IPS-NIHi7 (cell line): ENCODE results near the gene AP4E1.
"Not testable (repeated sequence)": the region's sequence is repeated elsewhere in the genome, so short reads cannot be mapped to it uniquely, and the experiment has no call there.

Experiments
- DNase-seq: peaks from one replicate; pipeline ENCODE4 v3.0.0; 2012; ENCODE audit warnings: mixed read lengths; ENCODE audit errors: extremely low spot score

The AP4E1 gene

DNA sequence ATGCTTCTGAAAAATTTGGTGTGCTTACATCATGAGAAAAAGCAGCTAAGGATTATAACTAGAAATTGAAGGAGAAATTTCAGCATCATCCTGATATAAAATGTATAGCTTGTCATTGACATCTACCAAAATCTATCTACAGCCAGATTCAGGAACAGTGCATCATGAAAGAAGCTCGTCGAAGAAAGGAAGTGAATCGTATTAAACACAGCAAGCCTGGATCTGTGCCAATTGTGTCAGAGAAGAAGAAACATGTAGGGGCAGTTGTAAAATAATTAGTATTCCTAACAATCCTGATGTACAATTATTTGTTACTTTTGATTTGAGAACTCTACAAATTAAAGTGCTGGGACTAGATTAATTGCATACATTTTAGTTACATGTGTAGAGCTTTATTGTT is 37.2 kb downstream of the AP4E1 start:
- DNase-seq: no peak

DNA sequence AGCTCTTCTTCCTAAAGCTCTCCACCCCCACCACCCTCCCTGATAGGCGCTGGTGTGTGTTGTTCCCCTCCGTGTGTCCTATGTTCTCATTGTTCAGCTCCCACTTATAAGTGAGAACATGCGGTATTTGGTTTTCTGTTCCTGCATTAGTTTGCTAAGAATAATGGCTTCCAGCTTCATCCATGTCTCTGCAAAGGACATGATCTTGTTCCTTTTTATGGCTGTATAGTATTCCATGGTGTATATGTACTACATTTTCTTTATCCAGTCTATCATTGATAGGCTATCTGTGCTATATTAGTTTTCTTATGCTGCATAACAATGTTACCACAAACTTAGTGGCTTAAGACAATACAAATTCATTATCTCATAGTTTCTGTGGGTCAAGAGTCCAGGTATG is 42.3 kb downstream of the AP4E1 start:
- DNase-seq: not testable (repeated sequence)

DNA sequence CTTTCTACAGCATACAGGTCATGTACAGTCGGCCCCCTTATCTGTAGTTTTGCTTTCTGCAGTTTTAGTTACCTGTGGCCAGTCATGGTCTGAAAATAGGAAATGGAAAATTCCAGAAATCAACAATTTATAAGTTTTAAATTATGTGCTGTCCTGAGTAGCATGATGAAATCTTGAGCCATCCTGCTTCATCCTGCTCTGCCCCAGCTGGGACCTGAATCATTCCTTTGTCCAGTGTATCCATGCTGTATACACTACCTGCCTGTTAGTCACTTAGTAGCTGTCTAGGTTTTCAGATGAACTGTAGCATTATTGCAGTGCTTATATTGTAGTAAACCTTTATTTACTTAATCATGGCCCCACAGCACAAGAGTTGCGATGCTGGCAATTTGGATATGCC is 44.8 kb downstream of the AP4E1 start:
- DNase-seq: no peak

DNA sequence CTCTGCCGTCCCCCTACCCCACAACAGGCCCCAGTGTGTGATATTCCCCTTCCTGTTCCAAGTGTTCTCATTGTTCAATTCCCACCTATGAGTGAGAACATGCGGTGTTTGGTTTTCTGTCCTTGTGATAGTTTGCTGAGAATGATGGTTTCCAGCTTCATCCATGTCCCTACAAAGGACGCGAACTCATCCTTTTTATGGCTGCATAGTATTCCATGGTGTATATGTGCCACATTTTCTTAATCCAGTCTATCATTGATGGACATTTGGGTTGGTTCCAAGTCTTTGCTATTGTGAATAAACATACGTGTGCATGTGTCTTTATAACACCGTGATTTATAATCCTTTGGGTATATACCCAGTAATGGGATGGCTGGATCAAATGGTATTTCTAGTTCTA is 46.4 kb downstream of the AP4E1 start:
- DNase-seq: not testable (repeated sequence)

DNA sequence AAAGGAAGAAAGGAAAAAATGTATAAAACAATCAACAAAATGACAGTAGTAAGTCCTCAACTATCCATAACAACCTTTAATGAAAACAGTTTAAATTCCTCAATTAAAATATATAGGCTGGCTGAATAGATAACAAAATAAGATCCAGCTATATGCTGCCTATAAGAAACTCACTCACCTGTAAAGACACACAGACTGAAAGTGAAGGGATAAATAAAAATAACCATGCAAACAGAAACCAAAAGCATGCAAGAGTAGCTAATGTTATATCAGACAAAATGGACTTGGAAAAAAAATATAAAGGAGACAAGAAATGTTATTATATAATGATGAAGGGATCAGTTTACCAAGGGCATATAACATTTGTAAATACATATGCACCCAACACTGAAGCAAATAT is 51.2 kb downstream of the AP4E1 start:
- DNase-seq: no peak

DNA sequence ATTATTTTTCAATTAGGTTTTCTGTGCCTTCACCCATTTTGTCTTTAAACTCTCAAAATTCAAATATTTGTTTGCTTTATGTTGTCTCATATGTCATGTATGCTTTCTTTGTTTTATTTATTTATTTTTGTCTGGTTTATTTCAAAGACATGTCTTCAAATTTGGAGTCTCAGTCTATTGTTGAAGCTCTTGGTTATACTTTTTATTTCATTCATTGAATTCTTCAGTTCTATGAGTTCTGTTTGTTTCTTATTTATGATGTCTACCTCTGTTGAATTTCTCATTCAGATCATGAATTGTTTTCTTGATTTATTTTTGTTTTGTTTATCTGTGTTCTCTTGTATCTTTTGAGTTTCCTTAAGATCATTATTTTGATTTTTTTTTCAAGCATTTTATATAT is 55.6 kb downstream of the AP4E1 start:
- no peak for DNase-seq

DNA sequence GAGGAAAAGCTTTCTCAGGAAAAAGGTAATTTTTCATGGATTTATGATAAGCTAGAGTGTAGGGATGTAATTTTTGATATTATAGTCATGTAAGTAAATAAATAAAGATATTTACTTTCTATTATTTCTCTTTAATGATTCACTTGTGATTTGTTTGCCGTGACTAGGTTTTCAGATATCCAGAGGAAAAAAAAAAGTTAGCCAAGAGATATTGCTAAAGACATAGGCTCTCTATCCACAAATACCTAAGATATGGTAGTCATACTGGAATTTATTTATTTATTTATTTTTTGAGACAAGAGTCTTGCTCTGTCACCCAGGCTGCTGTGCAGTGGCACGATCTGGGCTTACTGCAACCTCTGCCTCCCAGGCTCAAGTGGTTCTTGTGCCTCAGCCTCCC is 59.9 kb downstream of the AP4E1 start:
- DNase-seq: no peak

DNA sequence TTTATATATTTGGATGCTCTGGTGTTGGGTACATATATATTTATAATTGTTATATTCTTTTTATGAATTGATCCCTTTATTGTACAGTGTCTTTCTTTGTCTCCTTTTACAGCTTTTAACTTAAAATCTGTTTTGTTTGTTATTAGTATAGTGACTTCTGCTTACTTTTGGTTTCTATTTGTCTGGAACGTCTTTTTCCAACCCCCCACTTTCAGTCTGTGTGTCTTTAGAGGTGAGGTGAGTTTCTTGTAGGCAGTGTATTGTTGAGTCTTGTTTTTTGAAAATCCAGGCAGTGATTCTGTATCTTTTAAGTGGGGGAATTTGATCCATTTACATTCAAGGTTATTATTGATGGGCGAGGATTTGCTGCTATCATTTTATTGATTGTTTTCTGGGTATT is 62.0 kb downstream of the AP4E1 start:
- no peak for DNase-seq

DNA sequence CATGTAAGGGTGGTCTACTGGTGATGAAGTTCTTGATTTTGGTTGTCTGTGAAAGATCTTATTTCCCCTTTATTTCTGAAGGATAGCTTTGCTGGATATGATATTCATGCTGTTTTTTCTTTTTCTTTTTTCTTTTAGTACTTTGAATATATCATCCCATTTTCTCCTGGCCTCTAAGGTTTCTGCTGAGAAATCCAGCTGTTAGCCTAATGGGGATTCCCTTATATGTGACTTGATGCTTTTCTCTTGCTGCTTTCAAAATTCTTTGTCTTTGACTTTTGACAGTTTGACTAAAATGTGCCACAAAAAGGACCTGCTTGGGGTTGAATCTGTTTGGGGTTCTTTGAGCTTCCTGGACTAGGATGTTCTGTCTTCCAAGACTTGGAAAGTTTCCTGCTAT is 62.6 kb downstream of the AP4E1 start:
- no peak for DNase-seq

DNA sequence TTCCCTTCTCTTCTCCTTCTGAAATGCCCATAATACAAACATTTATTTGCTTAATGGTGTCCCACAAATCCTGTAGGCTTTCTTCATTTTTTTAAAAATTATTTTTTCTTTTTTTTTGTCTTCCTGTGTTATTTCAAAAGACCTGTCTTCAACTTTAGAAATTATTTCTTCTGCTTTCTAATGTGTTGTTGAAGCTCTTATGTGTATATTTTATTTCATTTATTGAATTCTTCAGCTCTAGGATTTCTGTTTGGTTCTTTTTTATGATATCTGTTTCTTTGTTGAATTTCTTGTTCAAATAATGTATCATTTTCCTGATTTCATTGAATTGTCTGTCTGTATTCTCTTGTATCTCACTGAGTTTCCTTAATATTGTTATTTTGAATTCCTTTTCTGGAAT is 63.1 kb downstream of the AP4E1 start:
- DNase-seq: no peak

DNA sequence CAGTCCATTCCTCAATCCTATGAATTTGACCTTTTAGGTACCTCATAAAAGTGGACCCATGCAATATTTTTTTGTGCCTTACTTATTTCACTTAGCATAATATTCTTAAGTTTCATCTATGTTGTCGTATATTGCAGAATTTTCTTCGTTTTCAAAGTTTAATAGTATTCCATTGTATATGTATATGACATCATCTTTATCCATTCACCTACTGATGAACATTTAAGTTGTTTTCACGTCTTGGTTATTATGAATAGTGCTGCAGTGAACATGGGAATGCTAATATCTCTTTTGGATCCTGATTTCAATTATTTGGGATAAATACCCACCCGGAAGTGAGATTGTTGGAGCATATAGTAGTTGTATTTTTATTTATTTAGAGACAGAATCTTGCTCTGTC is 65.1 kb downstream of the AP4E1 start:
- DNase-seq: no peak

DNA sequence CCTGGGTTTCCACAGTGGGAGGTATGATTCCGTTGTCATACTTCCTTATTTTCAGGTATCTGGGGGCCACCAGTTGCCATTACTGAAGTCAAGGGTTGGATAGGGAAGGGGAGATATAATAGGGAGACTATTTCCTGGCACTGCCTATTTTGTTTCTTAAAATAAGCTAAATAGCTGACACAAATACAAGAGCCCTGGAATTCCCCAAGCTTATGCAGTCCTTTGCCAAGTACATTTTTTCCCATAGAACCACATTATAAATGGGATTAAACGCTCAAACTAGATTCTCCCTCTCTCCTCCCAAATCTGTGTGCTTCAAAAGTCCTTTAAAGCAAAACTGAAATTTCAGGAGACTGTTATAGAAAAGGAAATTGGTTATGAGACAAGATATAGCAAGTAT is 68.7 kb downstream of the AP4E1 start:
- no peak for DNase-seq

DNA sequence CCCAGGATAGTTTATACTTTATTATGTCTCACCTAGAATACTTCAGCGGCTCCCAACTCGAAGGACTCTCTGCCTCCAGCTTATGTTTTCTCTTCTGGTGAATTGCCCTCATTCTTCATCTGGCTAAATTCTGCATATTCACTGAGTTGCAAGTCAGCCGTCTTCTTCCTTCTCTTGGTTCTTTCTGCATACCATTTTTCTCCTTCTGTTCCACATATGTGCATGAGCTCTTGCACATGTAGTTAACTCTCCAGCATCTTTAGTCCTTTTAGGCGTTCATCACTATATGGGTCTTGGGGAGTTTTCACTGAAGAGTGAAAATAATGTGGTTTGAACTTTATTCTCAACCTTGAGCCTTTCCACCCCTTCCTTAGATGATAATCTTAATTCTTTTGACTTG is 70.1 kb downstream of the AP4E1 start:
- no peak for DNase-seq

DNA sequence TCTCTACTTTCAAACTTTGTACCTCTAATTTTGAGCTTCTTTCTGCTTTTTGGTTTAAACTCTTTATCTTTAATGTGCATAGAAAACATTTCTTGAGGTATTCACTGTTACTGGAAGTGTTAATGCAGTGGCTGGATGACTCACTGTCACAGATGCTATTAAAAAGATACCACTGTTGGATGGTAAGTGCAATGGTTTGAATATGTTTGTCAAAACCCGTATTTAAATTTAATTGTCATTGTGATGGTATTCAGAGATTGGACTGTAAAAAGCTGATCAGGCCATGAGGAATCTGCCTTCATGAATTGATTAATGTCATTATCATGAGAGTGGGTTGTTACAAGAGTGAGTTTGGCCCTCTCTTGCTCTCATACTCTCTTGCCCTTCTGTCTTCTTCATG is 70.6 kb downstream of the AP4E1 start:
- no peak for DNase-seq

DNA sequence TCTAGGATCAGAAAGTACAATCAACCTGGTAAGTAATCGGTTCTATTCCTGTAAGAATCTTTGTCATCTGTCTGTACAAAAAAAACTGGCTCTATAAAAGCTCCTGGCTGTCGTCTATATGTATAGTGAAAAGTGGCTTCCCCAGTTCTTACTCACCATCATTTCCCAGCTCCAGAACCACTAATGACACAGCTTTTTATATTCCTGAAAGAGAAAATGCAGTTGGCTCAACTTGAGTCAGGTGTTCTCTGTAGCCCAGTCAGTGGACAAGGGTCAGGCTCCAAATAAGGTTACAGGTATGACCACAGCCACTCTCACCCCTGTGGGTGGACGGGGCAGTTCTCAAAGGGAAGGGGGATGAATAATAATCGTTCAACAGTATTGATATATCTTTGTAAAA is 85.1 kb downstream of the AP4E1 start:
- no peak for DNase-seq

DNA sequence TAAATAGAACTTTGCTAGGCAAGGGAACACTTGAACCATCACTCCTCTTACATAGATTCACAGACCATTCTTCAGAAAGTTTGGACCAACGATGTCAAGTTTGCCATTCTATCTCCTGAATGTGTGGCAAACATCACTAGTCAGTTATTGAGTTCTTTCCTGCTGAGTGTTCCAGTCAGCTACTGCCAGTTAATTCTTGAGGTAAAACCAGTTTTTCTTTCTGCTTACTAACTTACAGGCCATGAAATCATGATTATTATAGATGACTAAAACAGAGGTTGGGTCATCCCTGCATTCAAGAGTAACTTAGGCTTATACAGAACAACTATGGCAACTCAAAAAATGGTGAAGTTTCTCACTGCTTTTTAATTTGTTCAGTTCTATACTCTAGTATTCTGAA is 88.2 kb downstream of the AP4E1 start:
- no peak for DNase-seq

DNA sequence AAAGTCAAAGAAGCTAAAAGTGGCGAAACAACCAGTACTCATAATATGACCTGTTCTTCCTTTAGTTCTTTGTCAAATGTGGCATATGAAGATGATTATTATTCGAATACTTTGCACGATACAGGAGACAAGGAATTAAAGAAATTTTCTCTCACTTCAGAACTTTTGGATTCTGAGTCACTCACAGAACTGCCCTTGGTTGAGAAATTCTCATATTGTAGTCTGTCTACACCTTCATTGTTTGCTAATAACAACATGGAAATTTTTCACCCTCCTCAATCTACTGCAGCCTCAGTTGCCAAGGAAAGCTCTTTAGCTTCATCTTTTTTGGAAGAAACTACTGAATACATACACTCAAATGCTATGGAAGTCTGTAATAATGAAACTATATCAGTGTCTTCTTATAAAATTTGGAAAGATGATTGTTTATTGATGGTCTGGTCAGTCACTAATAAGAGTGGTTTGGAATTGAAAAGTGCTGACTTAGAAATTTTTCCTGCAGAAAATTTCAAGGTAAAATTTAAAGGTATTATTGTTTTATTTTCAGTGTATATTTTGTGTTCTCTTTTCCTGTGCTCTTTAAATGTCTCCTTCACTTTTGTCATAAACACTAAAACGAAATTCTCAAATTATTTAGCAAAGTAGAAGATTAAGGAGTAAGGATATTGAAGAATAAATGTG is 89.0 kb downstream of the AP4E1 start:
- DNase-seq: no peak

DNA sequence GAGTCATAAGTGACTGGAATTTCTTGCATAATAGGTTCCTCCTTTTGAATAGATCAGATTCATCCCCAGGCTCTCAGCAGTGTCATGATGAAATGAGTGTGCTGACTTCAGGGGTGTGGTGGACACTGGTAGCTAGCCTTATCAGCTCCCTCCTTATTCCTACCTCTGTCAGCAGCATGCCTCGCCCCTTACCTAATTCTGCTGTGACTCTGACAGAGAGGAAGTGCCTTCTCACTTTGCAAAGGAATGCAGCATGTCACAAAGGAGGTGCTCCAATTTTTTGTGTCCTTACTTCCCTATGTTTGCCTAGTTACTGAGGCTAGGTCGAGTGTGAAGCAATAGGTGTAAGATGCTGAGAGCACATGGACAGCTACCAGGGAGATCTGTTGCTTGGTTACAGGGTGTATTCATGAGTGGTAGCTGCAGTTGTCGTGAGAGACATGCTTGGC is 95.6 kb downstream of the AP4E1 start:
- DNase-seq: peak; percentile 38

DNA sequence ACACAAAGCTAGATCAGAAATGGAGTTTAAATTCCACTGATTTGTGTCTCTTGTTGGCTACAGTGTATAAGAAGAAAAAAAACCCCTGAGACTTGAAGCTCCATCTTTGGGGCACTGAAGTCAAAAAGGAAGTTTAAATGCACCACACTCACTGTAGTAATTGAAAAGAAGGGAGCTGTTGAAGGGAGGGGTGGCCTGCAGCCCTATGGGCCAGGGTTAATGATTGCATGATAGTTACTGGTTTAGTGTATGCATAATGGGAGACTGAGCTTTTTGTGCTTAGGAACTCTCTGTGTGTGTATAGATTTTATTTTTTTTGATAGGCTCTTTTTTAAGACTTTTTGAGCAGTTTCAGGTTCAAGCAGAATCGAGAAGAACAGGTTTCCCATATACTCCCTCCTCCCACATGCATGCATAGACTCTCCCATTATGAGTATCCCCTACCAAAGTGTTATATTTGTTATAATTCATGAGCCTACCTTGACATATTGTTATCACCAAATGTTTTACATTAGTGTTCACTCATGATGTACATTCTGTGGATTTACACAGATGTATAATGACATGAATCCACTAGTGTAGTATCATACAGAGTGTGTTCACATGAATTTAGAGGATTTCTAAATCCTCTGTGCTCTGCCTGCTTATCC is 98.0 kb downstream of the AP4E1 start:
- no peak for DNase-seq

DNA sequence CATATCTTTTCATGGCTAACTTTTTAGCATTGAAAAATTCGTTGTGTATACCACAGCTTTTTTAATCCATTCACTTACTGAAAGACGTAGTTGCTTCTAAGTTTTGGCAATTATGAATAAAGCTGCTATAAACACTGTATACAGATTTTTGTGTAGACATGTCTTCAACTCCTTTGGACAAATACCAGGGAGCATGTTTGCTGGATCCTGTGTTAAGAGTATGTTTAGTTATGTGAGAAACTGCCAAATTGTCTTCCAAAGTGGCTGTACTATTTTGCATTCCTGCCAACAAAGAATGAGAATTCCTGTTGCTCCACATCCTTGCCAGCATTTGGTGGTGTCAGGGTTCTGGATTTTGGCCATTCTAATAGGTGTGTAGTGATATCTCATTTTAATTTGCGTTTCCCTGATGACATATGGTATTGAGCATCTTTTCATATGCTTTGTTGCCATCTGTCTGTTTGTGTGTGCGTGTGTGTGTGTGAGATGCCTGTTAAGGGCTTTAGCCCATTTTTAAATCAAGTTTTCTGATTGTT is 98.7 kb downstream of the AP4E1 start:
- DNase-seq: no peak

DNA sequence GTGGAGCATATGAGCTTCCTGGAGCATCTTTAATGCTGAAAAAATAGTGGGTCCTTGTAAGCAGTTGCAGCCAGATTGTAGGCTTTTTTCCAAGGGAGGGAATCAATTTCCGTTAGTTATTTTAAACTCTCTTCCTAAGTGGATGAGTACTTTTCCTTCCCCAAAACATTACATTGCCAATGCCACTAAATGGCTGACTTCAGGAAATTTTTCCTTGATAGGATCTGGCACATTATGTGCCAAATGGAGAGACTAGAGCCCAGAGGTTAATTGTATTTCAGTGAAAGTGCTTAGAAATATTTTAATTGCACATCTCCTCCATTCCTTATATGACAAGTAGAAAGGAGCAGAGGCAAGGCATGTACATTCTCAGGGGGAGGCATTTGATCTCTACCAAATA is 102.7 kb downstream of the AP4E1 start:
- DNase-seq: no peak

DNA sequence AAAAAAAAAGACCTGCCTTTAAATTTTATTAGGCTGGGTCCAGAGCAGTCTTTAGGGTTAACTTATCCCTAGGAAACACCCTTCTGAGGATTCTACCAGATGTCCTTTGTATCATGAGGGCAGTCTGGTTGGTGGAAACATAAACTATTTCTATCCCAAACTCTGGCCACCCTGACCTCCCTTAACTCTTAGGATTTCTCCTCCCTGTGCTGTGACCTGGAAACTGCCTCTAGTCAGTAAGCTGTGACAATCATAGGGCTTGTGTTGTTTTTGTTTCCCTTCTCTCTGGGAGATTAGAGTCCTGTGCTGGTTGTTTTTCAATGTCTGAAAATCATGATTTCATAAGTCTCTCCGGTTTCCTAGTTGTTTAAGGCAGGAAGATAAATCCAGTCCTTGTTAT is 108.1 kb downstream of the AP4E1 start:
- DNase-seq: no peak

DNA sequence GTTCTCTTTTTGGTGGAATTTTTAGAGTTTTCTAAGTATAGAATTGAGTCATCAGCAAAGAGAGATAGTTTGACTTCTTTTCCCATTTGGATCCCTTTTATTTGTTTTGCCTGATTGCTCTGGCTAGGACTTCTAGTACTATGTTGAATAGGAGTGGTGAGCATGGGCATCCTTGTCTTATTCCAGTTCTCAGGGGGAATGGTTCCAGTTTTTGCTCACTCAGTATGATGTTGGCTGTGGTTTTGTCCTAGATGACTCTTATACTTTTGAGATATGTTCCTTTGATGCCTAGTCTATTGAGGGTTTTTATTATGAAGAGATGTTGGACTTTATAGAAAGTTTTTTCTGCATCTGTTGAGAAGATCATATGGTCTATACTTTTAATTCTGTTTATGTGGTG is 113.7 kb downstream of the AP4E1 start:
- DNase-seq: no peak

DNA sequence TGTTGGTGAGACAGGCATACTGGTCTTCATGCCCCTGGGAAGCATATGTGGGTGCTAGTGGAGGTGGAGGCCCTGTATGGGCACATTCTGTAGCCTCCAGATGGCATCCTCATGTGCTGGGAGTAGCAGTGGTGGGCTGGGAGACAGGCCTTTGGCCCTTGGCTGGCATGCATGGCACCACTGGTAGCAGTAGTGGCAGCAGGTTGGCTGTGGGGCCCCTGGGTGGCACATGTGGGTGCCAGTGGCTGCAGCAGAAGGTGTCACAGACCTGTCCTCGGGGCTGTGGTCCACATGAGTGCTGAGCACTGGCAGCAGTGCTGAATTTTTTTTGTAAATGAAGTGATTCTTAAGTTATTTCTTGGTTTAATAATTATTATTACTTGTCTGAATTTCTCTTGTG is 115.0 kb downstream of the AP4E1 start:
- DNase-seq: no peak
